HPDE6-E6E7 (cell line): ENCODE measurements around the gene SLC22A23.

Source experiments
- DNase-seq: peaks from one replicate; pipeline ENCODE4 v3.0.0; 2011; ENCODE audit warnings: missing footprints; ENCODE audit errors: extremely low spot score

Gene SLC22A23

DNA sequence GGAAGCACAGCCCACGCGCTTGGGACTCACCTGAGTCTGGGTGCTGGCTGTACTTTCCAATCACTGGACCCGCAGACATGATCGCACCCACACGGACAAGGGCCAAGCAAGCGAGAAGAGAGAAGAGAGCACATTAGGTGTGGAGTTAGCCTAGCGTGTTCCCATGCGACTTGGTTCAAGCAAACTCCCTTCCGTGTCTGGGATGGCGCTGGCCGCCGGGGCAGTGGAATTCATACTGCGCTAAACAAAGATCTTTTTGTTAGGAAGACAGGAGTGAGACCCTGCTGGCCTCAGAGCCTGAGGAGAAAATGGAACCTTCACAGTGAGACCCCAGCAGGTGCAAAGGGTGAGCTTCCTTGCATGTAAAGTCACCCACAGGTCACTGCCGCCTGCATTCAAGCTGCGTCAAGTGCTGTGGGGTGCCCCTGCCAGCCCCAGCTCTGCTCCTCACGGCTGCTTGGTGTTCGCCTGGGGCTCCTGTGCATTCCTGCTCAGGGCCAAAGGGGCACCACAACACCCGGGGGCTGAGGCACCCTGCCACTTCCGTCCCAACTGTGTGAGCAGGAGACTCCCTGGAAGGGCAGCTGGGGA lies 171.7 kb downstream of the SLC22A23 start:
- DNase-seq: no peak

DNA sequence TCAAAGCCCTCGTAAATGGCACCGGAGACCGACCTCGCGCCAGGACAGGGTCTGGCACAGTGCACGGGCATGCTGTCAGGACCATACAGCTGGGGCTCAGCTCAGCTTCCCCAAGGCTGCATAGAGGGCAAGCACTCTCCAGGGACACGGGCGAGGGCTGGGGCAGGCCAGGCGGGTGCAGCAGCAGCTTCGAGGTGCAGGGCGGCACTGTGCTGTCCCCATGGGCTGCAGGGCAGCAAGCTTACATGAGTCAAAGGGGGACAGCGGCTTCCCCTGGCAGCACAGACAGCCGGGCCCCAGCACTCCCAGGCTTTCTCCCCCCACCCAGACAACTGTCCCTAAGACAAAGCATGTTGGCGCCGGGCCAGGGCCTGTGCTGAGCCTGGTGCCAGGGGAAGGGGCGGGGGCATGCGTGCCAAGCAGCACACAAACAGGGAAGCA lies 172.4 kb downstream of the SLC22A23 start:
- DNase-seq: no peak

DNA sequence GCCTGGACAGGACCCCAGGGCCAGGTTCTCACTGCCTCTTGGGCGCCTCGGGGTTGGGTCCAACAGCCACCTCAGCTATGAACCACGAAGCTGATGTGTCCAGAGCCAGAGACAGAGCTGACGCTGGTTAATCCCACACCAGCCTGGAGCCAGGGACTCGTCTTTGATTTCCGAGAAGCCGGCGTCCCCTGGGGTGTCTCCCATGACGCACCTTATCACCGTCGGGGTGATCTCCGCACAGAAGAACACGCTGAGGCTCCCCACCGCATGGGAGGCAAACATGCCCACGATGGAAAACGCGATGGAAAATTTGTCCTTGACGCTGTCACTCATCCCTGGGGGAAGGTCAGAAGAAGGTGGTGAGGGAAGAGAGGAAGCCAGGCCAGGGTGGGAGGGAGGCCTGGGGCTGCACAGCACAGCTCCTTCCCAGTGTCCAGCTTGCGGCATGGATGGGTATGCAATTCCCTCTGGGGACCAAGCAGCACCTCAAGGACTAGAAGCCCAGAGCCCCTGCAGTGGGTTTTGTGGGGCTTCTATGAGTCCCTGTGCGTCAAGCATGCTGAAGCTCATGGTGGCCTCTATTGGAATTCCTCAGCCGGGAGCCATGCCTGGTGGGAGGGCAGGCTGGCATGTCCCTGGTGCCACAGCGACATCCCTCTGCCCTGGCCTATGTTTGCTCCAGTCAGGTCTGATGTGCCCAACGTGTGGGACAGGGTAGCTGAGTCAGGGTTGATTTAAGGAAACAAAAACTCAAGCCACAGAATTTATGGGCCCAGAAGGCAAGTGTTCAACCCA lies 173.0 kb downstream of the SLC22A23 start:
- DNase-seq: no peak

DNA sequence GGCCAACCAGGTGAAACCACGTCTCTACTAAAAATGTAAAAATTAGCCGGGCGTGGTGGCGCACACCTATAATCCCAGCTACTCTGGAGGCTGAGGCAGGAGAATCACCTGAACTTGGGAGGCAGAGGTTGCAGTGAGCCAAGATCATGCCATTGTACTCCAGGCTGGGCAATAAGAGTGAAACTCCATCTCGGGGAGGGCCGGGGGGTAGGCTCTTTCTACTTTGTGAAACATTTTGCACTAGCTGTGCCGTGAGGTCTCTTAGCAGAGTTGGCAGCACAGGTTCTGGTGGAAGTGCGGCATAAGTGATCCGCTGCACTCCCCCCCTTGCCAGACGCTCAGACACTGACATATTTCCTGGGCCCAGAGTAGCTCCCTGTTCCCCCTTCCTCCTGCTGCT lies 173.6 kb downstream of the SLC22A23 start:
- no peak for DNase-seq

DNA sequence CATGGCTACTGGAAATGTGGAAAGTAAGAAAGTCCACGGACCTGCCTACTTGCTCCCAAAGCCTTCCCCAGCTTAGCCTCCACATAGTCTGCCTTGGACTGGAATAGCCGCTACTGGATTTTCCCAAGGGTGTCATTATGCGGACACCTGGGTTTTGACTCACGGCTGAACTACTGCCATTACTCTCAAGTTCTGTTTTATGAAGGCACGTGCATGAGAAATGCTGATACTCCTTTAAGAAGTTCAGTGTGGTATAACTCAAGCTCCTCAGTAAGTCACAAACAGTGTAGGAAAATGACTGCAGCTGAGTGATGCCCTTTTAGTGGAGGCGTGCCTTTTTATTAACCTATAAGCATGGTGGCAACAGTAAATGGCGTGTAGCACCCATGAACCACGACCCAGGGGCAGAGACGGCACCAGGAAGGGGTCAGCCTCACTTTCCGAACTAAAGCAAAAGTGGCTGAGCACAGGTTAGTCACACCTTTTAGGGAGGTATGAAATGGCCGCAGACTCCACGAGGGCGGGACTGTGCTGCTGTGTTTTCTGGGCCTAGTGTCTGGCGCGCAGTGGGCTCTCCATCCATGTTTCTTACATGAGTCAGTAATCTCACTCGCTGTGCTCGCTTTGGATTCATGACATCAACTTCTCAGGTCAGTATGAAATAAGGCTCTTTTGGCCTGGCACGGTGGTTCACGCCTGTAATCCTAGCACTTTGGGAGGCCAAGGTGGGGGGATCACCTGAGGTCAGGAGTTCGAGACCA lies 174.2 kb downstream of the SLC22A23 start:
- DNase-seq: no peak

DNA sequence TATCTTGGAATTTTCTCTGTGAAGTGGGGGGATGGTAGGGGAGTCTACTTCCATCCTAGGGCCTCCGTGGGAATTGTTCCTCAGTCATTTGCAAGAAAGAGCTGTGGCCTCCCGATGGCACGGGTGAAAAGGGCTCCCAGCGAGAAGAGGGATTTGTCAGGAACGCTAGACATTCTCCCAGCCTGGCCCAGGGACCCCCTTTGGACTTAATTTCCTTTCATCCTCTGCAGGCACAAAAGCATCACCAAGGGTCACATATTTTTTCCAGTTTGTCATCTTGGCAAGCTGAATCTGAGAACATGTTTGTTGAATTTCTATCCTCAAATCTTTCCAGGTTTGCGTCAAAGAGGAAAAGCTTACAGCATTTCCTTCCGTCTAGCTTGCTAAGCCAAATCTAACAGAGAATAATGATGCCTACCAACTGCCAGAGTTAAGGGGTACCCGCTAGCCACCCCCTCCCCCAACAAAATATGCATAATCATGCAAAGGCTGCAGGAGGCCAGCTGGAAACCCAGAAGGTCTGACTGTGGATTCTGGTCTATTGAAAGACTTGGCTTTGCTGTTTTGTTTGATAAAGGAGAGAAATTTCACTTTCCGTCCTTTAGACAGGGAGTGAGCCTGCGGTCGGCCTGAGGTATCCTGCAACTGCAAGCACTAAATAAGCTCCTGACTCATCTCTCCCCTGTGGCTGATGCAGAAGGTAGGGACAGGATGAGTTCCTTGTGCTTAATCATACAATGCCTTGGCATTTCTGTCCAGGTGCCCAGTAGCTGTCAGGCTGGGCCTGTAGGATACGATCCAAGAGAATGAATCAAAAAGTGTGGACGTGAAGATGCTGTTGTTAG lies 175.0 kb downstream of the SLC22A23 start:
- DNase-seq: peak; percentile 92

DNA sequence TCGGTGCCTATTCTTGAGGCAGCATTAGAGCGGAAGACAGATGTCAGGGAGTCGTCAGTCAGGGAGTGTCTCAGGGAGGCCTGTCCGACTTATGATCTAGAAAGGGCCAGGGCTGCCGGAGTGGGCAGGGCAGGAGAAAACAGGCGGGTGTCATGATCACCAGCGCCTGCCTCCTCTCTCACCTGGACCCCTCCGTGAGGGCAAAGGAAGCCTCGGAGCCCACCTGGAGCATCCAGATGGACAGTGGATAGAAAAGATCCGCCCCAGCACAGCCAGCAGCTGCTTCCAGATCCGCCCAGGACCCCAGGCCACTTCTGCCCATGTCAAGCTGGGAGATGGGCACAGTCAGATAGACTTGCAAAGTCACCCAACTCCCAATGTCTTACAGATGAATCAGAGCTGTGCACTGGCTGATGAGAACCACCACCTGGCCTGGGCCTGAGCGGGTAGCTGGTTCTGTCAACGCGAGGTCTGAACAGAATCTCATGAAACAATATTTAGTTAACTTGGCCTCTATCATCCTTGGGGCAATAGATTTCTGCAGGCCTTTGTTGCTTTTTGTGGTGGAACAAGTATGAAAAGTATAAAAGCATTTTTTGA lies 175.9 kb downstream of the SLC22A23 start:
- no peak for DNase-seq

DNA sequence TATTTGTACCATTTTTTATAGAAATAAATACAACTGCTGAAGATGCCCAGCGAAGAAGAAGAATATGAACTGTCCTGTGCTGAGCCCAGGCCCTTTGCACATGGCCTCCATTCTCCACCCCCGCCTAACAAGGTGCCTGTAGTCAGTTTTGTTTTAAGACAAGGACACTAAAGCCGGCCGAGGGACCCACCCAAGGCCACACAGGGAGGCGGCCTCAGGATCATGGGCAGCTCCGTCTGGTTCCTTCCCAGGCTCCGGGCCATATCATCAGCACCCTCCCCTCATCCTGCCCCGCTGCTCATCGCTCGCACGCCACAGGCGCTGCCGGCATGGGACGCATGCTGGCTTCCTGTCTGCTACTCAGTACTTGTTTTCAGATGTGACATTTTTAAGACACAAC lies 176.8 kb downstream of the SLC22A23 start:
- no peak for DNase-seq

DNA sequence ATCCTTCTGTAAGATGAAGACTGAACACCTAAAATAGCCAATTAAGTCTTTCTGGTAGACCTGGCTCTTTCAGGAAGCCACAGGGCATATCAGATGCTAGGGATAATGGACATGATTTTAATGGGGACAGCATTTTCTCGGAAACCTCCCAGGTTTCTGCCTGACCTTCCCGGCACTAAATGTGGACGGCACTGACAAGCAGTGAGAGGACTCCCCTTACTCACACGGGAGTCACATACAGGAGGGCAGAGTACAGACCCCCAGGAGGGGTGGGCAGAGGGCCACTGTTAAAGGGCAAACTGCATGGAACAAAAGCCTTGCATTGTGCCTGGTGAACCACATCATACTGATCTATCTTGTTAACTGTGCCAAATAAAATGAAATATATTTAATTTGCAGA lies 178.2 kb downstream of the SLC22A23 start:
- no peak for DNase-seq

DNA sequence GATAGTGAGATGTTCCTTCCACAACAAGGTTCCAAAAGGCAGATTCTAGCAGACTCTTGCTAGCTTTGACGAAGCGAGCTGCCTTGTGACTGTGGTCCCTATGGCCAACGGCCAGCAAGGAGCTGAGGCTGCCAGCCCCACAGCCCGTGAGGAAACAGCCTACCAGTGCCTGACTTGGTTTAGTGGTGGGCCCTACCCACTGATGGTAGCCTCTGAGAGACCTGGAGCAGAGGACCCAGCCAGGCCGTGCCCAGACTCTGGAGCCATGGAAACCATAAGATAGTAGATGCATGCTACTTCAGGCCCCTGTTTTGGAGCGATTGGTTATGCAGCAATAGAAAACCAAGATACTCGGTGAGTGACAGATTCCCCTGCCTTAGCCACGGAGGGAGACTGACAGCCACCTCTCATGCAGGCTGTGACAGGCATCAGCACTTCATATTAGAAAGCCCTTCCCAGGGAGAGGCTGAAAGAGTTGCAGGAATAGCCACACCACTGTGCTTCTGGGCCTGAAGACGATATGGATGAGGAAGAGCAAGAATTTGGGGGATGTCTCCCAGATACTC lies 178.9 kb downstream of the SLC22A23 start:
- DNase-seq: no peak

DNA sequence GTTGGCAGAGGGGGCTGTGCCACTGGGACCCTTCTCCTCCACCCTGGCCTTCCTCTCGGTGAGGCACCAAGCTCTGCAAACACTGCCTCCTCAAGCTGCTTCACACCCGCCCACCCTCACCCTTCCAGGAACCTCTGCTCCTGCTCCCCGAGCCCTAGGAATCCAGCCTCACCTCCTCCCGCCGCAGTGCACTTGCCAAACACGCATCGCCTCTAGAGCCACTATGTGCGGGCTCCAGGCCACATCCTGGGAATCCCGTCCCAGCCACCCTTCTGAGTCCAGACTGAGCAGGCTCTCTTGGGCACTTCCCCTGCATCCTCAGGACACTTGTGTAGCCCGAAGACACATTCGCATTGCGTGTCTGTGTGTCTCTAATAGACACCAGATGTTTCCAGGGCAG lies 179.6 kb downstream of the SLC22A23 start:
- no peak for DNase-seq

DNA sequence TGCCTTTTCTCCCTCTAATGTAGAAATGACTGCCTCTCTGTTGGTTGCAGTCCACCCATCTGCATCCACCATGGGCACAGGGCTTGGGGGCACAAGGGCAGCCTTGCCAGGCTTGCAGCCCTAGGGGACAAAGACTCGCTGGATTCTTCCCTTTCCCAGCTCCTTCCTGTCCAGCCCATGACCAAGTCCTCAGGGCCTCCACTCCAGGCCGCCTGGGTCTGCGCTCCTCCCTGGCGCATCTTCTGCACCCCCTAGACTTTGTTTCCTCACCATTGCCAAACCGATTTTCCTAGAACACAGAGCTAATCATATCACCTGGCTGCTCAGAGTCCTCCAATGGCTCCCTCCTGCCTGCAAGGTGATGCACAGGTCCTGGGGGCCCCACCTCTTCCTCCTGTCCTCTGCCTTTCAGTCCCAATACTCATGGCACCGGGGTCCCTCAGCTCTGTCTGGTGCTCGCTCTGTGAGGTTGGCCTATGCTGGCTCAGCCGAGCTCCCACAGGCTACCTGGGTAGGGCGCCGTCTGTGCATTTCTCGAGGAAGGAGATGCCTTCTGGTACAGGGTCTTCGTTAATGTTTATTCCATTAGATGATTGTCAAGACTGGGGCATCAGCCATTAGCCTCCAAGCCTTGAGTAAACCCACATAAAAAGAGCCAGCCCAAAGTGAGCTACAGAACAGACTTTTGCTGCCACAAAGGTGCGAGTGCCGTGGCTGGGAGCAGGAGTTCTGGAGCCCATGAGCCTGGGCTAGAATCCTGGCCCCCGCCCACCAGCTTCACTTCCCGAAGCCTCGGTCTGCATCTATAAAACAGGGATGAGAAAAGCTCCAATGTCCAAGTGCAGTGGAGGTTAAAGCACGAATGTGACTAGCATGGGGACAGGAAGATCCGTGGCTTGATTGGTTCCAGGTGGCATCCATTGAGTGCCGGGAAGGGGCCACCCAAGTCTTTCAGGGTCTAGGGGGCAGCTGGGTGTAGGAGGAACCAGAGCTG lies 180.4 kb downstream of the SLC22A23 start:
- DNase-seq: no peak

DNA sequence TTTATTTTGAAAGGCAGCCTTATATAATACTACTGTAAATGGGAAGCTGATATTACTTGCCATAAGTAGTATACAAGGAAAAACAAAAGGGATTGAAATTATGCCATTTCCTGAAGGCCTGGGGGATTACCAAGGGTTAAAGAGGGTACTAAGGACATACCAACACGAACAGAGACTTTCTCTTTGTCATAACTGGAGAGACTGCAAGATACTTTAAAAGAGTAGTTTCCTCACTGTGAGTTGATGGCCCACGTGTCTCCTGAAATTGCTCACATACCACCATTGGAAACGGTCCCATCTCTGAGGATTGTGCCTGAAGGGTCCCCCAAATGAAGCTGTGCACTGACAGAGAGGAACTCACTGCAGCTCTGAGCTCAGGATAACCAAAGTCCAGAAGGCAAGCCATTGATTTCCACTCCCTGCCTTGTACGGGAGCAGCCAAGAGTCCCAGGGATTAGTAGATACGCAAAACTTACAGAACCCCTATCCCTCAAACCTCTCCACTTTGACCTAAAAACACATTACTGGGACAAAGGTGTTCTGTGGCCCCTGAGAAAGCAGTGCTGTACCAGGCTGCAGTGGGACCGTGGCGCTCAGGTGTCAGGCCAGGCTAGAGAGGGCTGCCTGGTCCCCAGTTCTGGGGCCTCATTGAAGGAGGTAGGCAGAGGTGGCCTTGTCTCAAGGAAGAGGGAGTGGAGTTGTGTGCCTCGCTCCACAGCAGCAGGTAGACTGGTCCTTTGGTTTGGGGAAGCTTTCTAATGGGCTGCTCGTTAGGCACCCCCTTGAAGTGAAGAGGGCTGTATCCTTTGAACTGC lies 182.9 kb downstream of the SLC22A23 start:
- DNase-seq: no peak

DNA sequence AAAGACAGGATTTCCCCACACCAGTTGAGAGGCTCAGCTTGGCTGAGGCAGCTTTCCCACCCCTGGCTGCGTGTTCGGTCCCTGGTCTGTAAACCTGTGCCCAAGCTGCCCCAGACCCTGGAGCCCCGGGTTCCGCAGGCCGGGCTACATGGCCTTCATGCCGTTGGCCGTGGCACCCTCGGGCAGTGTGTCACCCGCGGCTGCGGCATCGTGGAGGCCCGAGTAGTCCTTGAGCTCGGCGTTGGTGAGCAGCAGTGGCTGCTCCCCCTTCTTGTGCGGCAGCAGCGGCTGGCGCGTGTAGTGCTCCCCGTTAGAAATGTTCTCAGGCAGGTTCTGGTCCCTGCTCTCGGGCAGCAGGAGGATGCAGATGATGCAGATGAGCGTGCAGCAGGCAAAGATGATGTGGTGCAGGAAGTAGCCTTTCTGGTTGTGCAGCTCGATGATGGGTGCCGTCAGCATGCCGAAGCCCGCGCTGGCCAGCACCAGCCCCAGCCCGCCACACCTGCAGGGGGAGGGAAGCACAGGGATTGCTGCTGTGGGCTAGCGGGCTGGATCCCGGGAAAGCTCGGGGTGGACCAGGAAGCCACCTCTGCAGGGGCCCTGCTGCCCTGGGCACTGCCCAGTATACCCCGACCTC lies 183.8 kb downstream of the SLC22A23 start:
- no peak for DNase-seq

DNA sequence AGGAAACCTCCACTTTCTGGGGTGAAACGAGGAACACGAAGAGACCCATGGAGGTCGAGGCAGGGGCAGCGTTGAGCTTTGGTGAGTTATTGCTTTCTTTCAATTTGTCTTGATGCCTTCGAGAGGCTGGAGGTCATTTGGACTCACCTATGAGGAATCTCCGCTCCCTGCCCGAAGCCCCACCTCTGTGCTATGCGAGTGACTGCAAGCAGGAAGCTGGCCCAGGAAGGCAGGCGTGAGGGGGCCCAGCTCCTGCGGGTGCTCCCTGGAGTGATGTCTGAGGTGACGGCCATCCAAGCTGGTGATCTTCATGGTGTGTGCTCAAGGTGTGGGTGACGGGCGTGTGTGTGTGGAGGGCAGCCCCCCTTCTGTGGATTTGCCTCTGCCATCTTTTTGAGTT lies 185.1 kb downstream of the SLC22A23 start:
- no peak for DNase-seq

DNA sequence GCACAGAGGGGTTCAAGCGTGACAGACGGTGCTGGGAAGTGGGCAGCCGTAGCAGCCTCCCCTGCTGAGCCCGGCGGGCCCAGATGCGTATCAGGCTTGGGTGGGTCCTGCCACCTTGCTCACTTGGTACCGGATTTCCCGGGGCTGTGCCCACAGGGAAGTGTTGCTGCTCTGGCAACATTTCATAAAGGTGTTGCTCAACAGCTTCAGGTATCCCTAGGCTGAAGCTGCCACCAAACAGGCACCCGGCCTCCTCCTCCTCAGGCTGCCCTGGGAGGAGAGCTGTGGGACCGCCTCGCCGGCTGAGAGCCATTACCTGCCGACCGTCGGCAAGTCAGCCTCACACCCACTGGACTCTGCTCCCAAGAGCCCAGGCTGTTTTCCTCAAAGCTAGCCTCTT lies 186.6 kb downstream of the SLC22A23 start:
- DNase-seq: no peak

DNA sequence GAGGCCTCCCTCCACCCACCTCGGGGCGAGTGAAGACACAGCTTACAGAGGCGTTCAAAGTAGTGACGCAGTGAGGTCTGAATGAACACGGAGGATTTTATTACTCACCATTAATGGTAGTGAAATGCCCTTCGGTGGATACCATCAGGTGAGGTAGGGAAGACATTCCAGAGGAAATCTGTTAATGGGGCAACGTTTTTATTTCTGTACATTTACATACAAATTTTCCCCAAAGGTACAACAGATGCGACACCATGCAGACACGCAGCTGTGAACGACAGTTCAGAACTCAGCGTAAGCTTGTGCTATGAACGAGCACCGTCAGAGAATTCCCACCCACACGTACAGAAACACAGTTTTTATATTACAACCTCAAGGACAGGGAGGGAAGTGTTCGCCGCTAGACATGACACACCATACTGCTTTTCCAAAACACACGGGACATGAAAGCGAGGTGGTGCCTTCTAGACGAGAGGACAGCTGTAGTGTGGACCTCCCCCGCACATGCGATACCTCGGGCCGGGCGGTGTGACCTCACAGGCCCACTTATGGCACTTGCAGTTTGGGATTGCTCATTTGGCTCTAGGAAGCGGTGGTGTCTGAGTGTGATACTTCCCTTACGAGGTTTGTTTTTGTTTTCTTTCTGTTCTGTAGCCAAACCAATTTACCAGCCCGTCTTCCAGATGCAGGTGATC lies 187.4 kb downstream of the SLC22A23 start:
- no peak for DNase-seq

DNA sequence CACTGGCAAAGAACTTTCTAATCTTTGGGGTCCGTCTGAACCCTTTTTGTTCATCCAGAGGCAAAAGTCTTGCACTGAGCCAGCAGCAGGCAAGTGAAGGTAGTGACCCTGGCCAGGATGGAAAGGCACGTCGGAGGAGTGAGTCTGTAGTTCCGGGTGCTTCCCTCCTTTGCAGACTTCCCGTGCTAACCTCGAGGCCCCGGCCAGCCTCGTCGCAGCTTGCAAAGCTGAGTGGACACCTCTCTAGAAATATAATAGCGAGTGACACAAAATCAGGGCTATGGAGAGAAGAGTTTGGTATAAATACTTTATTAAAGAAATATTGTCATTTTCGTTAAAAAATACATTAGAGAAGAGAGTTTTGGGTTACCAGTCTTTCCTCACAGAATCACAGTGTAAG lies 188.2 kb downstream of the SLC22A23 start:
- DNase-seq: no peak
